ENCODE results near the gene PHACTR3.

Gene PHACTR3

DNA sequence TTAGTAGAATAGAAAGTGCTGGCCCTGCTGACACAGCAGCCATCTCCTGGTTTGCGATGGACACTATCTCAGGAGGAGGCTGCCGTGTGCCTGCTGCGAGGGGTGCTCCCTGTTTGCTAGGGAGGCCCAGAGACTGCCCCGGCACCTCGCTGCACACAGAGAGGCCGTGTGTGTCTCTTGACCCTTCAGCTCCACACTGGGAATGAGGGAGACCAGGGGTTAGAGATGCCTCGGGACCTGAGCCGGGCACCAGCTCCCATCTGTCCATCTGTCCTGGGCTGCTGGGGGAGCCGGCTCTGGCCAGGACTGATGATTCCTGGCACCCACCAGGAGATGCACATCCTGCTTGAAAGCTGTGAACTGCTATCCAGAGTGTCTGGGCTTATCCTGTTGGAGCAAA is 18.2 kb downstream of the PHACTR3 start:
- no peak for DNase-seq (ENCODE audit: low read depth, low spot score)
- TF ChIP-seq, protein P1, sequence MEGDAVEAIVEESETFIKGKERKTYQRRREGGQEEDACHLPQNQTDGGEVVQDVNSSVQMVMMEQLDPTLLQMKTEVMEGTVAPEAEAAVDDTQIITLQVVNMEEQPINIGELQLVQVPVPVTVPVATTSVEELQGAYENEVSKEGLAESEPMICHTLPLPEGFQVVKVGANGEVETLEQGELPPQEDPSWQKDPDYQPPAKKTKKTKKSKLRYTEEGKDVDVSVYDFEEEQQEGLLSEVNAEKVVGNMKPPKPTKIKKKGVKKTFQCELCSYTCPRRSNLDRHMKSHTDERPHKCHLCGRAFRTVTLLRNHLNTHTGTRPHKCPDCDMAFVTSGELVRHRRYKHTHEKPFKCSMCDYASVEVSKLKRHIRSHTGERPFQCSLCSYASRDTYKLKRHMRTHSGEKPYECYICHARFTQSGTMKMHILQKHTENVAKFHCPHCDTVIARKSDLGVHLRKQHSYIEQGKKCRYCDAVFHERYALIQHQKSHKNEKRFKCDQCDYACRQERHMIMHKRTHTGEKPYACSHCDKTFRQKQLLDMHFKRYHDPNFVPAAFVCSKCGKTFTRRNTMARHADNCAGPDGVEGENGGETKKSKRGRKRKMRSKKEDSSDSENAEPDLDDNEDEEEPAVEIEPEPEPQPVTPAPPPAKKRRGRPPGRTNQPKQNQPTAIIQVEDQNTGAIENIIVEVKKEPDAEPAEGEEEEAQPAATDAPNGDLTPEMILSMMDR (IDR thresholded peaks at IDR 0.05; ENCODE audit: insufficient read depth, low read length, missing control alignments), result no peak
- ChIA-PET CTCF (interaction anchor here (1.0 kb wide), 1 partner anchor 51 kb away, joined by 3 read pairs; no protein-coding TSS in a partner anchor), POLR2A (no interaction called here)
- no peak overlapping the region for H3K4me3 ChIP-seq (ENCODE audit: low read depth, low read length)

DNA sequence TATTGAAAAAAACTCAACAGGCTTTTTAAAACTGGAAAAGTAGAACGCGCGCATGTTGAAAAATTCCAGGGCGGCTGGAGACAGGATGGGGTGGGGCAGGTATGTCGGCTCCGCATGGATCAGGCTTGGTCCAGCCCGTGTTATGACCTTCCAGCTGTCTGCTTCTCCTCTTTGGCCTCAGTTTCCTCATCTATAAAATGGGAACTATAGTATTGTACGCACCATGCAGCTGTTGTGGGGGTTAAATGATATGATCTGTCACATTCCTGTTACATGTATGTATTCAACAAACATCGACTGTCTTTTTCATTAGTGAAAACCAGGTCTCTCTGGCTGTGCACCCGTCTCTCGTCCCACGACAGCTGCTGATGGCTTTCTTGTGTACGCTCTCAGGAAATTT is 18.8 kb downstream of the PHACTR3 start:
- no peak for DNase-seq (ENCODE audit: low read depth, low spot score)
- ChIA-PET CTCF (no interaction called here), POLR2A (no interaction called here)
- no peak overlapping the region for H3K4me3 ChIP-seq (ENCODE audit: low read depth, low read length)
- TF ChIP-seq, protein P1 (IDR thresholded peaks at IDR 0.05; ENCODE audit: insufficient read depth, low read length, missing control alignments), result no peak

DNA sequence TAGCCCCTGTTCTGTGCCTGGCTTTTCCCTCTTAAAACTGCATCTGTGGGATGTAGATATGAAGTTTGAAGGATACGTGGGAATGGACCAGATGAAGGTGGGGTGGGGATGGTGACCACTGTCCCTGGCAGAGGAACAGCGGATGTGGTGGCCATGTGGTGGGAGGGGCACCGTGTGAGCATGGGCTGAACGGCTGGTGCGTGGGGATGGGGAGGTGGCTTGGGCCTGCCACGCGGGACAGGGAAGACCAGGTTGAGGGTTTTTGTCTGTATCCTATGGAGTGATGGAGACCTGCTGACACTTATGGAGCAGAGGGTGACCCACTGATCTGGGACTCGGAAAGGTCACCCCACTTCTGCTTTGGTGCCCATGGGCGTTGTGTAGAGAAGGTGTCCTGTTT is 19.2 kb downstream of the PHACTR3 start:
- CTCF ChIA-PET, result no interaction called here
- no peak for DNase-seq (ENCODE audit: low read depth, low spot score)
- POLR2A ChIA-PET, result no interaction called here
- no peak overlapping the region for H3K4me3 ChIP-seq (ENCODE audit: low read depth, low read length)
- TF ChIP-seq, protein P1 (IDR thresholded peaks at IDR 0.05; ENCODE audit: insufficient read depth, low read length, missing control alignments), result no peak

DNA sequence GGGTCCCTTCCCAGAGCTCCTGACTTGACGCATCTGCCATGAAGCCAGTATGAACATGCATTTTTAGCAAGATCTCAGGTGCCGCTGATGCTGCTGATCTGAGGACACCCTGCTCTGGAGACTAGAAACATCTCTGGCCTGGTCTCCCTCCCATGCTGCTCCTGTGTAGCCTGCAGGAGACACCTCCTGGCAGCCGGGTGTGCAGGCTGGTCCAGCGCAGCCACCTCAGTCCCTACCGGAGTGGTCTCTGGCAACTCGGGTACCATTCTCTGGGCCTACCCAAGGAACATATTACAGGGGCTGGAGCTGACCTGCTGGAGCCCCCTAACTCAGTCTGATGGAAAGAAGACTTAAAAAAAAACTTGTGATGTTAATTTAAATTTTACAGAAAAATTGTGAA is 20.1 kb downstream of the PHACTR3 start:
- DNase-seq (ENCODE audit: low read depth, low spot score), result no peak
- TF ChIP-seq, protein P1 (IDR thresholded peaks at IDR 0.05; ENCODE audit: insufficient read depth, low read length, missing control alignments), result no peak
- CTCF ChIA-PET, result no interaction called here

DNA sequence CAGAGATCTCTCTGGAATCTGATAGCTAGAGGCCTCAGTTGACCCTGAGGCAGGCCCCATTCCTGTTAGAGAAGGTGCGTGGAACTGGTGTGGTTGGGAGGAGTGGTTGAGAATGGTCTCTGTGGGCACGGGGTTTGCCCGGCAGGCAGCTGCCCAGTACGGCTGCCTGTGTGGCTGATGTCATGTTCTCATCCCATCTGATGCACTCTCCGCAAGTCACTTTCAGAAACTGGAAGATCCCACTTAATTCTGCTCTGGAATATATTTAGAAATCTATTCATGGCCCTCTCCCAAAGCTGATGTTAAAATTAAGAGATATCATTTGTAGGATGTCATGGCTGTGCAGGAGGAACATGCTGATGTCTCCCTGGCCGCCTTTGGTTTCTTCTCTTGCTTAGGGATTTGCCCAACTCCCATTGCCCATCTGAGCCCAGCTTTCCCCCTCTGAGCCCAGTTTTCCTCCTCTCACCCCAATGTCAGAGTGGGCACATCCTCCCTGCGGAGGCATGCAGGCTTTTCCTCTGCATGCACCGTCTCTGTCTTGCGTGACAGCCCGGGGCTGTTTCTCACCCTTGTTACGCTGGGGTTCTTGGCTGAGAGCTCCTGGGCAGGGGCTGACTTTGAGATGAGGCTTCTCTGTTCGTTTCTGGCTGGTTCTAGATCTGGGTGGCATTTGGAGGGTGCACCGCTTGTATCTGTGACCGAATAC is 21.0 kb downstream of the PHACTR3 start:
- DNase-seq (ENCODE audit: low read depth, low spot score), result no peak
- no peak overlapping the region for H3K4me3 ChIP-seq (ENCODE audit: low read depth, low read length)
- CTCF ChIA-PET, result no interaction called here
- TF ChIP-seq, protein P1 (IDR thresholded peaks at IDR 0.05; ENCODE audit: insufficient read depth, low read length, missing control alignments), result no peak
- POLR2A ChIA-PET, result no interaction called here

More for the DNA sequence above, 20.1 kb downstream of the PHACTR3 start:
- no peak overlapping the region for H3K4me3 ChIP-seq (ENCODE audit: low read depth, low read length)
- POLR2A ChIA-PET, result no interaction called here

DNA sequence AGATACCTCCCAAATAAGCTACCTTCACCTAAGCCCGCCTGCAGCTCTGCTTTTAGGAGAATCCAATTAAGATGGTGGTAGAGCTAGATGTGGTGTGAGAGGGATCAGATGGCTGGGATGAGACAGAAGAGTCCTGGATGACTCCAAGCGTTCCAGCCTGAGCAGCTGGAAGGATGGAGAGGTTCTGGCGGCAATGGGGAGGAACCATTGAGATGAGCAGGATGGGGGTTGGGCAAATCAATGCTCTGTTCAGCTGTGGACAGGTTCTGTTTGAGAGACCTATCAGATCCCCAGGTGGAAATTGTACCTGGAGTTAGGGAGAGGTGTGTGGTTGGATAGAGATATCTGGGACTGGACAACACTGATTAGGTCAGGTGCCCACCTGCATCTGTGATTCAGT is 23.0 kb downstream of the PHACTR3 start:
- DNase-seq (ENCODE audit: low read depth, low spot score), result no peak
- no peak overlapping the region for H3K4me3 ChIP-seq (ENCODE audit: low read depth, low read length)
- CTCF ChIA-PET, result no interaction called here
- TF ChIP-seq, protein P1 (IDR thresholded peaks at IDR 0.05; ENCODE audit: insufficient read depth, low read length, missing control alignments), result no peak
- POLR2A ChIA-PET, result no interaction called here
